ENCODE measurements around the gene GALNTL6.
"Not testable (repeated sequence)": the region's sequence is repeated elsewhere in the genome, so short reads cannot be mapped to it uniquely, and the experiment has no call there.

DNA sequence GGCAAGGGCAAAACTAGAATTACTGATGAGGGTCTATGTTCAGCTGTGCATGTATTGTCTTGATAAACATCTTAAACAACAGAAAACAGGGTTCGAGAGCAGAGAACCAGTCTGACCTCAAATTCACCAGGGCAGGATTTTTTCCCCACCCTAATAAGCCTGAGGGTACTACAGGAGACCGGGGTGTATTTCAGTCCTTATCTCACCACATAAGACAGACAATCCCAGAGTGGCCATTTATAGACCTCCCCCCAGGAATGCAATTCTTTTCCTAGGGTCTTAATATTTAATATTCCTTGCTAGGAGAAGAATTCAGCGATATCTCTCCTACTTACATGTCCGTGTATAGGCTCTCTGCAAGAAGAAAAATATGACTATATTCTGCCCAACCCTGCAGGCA is 1157.0 kb downstream of the GALNTL6 start:
- TF ChIP-seq, protein P1, sequence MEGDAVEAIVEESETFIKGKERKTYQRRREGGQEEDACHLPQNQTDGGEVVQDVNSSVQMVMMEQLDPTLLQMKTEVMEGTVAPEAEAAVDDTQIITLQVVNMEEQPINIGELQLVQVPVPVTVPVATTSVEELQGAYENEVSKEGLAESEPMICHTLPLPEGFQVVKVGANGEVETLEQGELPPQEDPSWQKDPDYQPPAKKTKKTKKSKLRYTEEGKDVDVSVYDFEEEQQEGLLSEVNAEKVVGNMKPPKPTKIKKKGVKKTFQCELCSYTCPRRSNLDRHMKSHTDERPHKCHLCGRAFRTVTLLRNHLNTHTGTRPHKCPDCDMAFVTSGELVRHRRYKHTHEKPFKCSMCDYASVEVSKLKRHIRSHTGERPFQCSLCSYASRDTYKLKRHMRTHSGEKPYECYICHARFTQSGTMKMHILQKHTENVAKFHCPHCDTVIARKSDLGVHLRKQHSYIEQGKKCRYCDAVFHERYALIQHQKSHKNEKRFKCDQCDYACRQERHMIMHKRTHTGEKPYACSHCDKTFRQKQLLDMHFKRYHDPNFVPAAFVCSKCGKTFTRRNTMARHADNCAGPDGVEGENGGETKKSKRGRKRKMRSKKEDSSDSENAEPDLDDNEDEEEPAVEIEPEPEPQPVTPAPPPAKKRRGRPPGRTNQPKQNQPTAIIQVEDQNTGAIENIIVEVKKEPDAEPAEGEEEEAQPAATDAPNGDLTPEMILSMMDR (conservative IDR thresholded peaks at IDR 0.05; ENCODE audit: low read length): not testable (repeated sequence)
- TF ChIP-seq EZH2phosphoT487 (IDR thresholded peaks at IDR 0.05; ENCODE audit: borderline replicate concordance): not testable (repeated sequence)
